GM13976 (cell line): Measurements from ENCODE around the gene MYCBPAP.

Source experiments
- DNase-seq: peaks from one replicate; pipeline ENCODE4 v3.0.0; 2012; ENCODE audit warnings: low spot score
- in situ Hi-C: fragments of 300-500 bp; cut with MboI; formaldehyde crosslinking; loops from one replicate; pipeline ENCODE4 v1.12.0; 2022; ENCODE audit warnings: low sequenced_read_pairs, mixed read lengths, inconsistent platforms; ENCODE audit not compliant: unreplicated experiment
- TF ChIP-seq, protein P1 (sequence below): IDR thresholded peaks from 2 replicates; pipeline ENCODE4 v1.5.1; 2012; ENCODE audit warnings: borderline replicate concordance, mild to moderate bottlenecking; ENCODE audit not compliant: insufficient read depth; ENCODE audit errors: extremely low read depth, missing control alignments, control extremely low read depth

Gene MYCBPAP

DNA sequence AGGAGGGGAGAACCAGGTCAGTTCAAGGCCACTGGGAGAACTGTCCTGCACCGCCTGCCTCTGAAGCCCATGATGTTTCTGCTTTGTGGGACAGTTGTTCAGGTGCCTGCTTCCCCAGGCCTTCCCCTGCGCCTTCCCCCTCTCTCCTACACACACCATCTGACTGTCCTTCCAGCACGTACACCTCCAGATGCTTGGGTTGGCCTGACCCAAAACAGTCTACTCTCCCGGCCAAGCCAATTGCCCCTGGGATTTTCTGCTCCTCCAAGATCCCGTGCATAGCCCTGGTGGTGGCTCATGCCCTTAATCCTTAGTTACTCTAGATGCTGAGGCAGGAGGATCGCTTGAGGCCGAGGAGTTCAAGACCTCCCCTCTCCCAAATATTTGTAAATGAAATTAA, 30.3 kb upstream of the MYCBPAP start:
- no peak for DNase-seq
- TF ChIP-seq, protein P1, sequence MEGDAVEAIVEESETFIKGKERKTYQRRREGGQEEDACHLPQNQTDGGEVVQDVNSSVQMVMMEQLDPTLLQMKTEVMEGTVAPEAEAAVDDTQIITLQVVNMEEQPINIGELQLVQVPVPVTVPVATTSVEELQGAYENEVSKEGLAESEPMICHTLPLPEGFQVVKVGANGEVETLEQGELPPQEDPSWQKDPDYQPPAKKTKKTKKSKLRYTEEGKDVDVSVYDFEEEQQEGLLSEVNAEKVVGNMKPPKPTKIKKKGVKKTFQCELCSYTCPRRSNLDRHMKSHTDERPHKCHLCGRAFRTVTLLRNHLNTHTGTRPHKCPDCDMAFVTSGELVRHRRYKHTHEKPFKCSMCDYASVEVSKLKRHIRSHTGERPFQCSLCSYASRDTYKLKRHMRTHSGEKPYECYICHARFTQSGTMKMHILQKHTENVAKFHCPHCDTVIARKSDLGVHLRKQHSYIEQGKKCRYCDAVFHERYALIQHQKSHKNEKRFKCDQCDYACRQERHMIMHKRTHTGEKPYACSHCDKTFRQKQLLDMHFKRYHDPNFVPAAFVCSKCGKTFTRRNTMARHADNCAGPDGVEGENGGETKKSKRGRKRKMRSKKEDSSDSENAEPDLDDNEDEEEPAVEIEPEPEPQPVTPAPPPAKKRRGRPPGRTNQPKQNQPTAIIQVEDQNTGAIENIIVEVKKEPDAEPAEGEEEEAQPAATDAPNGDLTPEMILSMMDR: no peak
- in situ Hi-C loops: no loop called here

DNA sequence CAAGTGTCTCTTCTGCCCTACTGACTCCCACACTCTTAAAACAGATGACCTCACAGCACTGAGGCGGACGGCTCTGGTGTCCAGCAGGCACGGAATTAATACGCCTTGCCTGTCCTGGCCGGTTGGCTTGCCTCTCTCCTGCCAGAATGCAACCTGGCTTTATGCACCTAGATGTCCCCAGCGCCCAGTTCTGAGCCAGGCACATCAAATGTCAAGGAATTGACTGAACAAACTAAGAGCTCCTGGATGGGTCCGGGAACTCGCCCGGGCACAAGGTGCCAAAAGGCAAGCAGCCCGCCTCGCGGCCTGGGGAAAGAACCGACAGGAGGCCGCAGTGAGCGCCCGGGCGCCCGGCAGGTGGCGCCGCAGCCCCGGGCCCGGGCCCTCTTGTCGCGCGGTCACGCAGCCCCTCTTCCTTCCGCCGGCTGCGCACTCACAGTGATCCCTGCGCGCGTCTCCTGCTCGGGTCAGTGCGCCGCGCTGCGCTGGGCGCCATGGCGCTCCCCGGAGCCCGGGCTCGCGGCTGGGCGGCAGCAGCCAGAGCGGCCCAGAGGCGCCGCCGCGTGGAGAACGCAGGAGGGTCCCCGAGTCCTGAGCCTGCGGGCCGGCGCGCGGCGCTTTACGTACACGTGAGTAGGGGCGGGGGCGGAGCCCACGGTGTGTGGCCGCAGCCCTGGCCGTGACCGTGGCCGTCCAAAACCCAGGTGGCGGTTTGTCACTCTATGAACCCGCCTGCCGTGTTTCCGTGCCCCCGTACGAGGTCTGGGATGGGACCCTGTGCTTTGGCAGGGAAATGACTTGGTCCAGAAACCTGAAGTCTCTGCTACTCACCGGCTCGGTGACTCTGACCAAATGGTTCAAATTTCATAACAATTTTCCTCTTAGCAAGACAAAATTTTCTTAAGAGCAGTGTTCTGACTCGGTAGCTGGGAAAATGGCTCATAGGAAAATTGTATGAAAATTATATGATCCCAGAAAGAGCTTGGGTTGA, 29.6 kb upstream of the MYCBPAP start, which contains the start of gene RSAD1:
RSAD1 (plus strand) TSS at position 470 of the 991 bp plus-strand sequence; CDS start at position 495, 25 bp downstream.
- TF ChIP-seq, protein P1: peak; percentile 81
- in situ Hi-C loops: no loop called here
- DNase-seq: peak; percentile 93

DNA sequence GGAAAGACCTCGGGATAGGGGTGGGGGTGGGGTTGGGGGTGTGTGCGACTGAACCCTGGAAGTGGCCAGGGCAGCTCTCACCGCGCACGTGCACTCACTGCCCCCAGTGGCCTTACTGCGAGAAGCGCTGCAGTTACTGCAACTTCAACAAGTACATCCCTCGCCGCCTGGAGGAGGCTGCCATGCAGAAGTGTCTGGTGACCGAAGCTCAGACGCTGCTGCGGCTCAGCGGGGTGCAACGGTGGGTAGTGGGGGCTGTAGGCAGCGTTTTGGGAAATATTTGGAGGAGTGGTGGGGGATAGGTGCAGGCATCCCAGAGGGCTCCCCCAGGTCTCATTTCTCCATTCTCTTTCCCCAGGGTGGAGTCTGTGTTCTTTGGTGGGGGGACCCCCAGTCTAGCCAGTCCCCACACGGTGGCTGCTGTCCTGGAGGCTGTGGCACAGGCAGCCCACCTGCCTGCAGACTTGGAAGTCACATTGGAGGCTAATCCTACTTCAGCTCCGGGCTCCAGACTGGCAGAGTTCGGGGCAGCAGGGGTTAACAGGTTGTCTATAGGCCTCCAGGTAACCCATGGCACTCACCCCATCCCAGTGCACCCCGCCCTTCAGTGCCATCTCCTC, 28.6 kb upstream of the MYCBPAP start:
- DNase-seq: peak; percentile 81
- in situ Hi-C loops: no loop called here
- TF ChIP-seq, protein P1: peak; percentile 51

DNA sequence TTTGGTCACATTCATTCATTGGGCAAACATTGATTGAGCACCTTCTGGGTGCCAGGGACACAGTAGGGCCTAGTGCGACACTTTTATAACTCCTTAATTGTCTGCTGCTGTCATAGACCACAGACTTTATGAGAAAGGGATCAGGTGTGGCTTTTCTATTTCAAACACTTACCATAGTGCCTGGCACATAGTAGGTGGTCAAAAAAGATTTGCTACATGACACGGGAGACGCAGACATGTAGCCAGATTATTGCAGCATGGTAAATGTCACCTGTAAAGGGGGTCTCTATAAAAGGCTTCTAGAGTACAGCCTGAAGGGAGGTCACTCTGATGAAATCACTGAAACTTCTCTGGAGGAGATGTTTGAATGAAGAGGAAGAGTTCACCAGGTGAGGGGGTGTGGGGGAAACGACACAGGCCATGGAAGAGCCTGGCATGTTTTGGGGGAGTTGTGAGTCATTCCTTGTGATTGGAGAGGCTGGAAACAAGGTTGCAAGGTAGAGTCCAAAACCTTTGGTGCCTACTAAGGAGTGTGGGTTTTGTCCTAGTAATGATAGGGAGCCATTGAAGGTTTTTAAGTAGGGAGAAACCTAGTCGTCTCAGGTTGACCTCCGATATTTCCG, 28.0 kb upstream of the MYCBPAP start:
- in situ Hi-C loops: no loop called here
- DNase-seq: no peak

DNA sequence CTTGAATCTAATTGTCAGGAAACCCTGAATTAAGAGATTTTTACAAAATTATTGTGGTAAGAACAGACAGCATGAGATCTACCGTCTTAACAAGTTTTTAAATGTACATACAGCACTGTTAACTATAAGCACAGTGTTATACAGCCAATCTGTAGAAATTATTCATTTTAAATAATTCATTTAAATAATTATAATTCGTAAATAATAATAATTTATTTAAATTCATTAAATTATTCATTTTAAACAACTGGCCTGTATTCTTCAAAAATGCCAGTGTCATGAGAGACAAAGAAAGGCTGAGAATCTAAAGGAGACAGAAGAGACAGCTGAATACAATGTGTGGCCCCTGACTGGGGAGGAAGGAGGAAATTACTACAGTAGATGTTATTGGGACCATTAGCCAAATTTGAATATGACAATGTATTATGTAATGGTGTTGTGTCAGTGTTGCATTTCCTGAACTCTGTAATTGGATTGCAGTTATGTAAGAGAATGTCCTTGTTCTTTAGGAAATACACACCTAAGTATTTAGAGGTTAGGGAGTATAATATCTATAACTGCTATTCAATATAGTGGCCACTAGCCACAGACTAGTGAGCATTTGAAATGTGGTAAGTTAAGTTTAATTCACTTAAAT, 27.3 kb upstream of the MYCBPAP start:
- in situ Hi-C loops: no loop called here
- TF ChIP-seq, protein P1: no peak
- no peak for DNase-seq

More for the DNA sequence above, 28.0 kb upstream of the MYCBPAP start:
- TF ChIP-seq, protein P1: no peak

DNA sequence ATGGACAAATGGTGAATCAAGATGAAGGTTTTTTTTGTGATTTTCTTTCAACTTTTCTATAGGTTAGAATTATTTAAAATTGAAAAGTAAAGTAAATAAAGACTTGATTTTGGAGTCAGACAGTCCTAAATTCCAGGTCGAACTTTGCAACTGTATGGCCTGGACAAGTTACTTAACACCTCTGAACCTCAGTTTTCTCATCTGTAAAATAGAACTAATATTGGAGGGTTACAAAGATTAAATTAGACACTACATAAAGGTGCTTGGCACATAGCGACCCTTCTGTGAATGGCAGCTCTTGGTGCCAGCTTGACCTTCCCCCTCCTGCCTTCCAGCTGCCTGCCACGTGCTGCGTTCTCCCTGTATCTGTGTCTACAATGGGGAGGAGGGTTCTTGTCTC, 26.6 kb upstream of the MYCBPAP start:
- in situ Hi-C loops: no loop called here
- TF ChIP-seq, protein P1: no peak

More for the DNA sequence above, 26.6 kb upstream of the MYCBPAP start:
- no peak for DNase-seq
